ENCODE results near the gene COA3. TPM values are rescaled to one million over a fixed set of nuclear protein-coding genes. Genes with fewer than 3 reads are reported as not detected.

COA3 gene
- total RNA-seq, 1 donor from 2014 or later: 62.9 TPM

- no peak for DNase-seq (ENCODE audit: low spot score)
- no peak for ATAC-seq
Observed at GRCh38 chr17:42759982-42760651, 38.4 kb downstream of the COA3 start.

- no peak for DNase-seq (ENCODE audit: low spot score)
- ATAC-seq: no peak
Observed at GRCh38 chr17:42754782-42755181, 43.7 kb downstream of the COA3 start.

- DNase-seq (ENCODE audit: low spot score): no peak
- ATAC-seq: no peak
Observed at GRCh38 chr17:42751628-42752027, 46.9 kb downstream of the COA3 start.

- ATAC-seq (peak; percentile 54), DNase-seq (ENCODE audit: low spot score) (no peak)
Observed at GRCh38 chr17:42750739-42751344, 47.7 kb downstream of the COA3 start.

- no peak for DNase-seq (ENCODE audit: low spot score)
- ATAC-seq: no peak
Observed at GRCh38 chr17:42748908-42749798, 49.4 kb downstream of the COA3 start.

GRCh38 chr17:42748202-42748907 lies 50.1 kb downstream of the COA3 start:
- DNase-seq (ENCODE audit: low spot score) (no peak), ATAC-seq (no peak)

Other genes starting within 250 kb of the COA3 start
- gene HSD17B1, start 245.8 kb downstream of the COA3 start, total RNA-seq: 1.3 TPM
- 78.8 TPM for gene COASY, start 236.6 kb downstream of the COA3 start, total RNA-seq
- gene MLX, start 231.6 kb downstream of the COA3 start, total RNA-seq: 38.7 TPM
- 0.65 TPM for gene PSMC3IP, start 221.0 kb downstream of the COA3 start, total RNA-seq
- gene RETREG3, start 189.3 kb downstream of the COA3 start, total RNA-seq: 56.3 TPM
- 26.5 TPM for gene TUBG1, start 189.0 kb downstream of the COA3 start, total RNA-seq
- 7.6 TPM for gene TUBG2, start 139.4 kb downstream of the COA3 start, total RNA-seq
- 27.6 TPM for gene PLEKHH3, start 121.7 kb downstream of the COA3 start, total RNA-seq
- gene CCR10, start 116.9 kb downstream of the COA3 start, total RNA-seq: 0.13 TPM
- gene CNTNAP1, start 116.2 kb downstream of the COA3 start, total RNA-seq: 0.93 TPM
- 12.1 TPM for gene EZH1, start 53.7 kb downstream of the COA3 start, total RNA-seq
- gene RAMP2, start 37.5 kb downstream of the COA3 start, total RNA-seq: 3.4 TPM
- 30.9 TPM for gene VPS25, start 25.3 kb downstream of the COA3 start, total RNA-seq
- 0.53 TPM for gene WNK4, start 18.1 kb downstream of the COA3 start, total RNA-seq
- not detected for gene CNTD1, start 157 bp upstream of the COA3 start, total RNA-seq
- 37.6 TPM for gene BECN1, start 25.6 kb upstream of the COA3 start, total RNA-seq
- gene PSME3, start 34.7 kb upstream of the COA3 start, total RNA-seq: 40.7 TPM
- 2.6 TPM for gene AOC2, start 45.9 kb upstream of the COA3 start, total RNA-seq
- gene AOC3, start 52.5 kb upstream of the COA3 start, total RNA-seq: 8.6 TPM
- gene G6PC1, start 102.1 kb upstream of the COA3 start, total RNA-seq: 440 TPM
- gene AARSD1, start 165.8 kb upstream of the COA3 start, total RNA-seq: 17.2 TPM
- 0.25 TPM for gene PTGES3L, start 181.4 kb upstream of the COA3 start, total RNA-seq
- 5.3 TPM for gene RUNDC1, start 181.9 kb upstream of the COA3 start, total RNA-seq
- 293 TPM for gene RPL27, start 199.7 kb upstream of the COA3 start, total RNA-seq
- gene IFI35, start 208.1 kb upstream of the COA3 start, total RNA-seq: 13.7 TPM
- 41.5 TPM for gene VAT1, start 223.7 kb upstream of the COA3 start, total RNA-seq
- gene RND2, start 226.5 kb upstream of the COA3 start, total RNA-seq: 3.6 TPM